GM13976 (cell line): ENCODE results near the gene NUMA1.

Source experiments
- DNase-seq: peaks from one replicate; pipeline ENCODE4 v3.0.0; 2012; ENCODE audit warnings: low spot score
- CTCF ChIP-seq: IDR thresholded peaks from 2 replicates; pipeline ENCODE4 v1.5.1; 2012; ENCODE audit warnings: borderline replicate concordance, mild to moderate bottlenecking; ENCODE audit not compliant: insufficient read depth; ENCODE audit errors: extremely low read depth, missing control alignments, control extremely low read depth
- in situ Hi-C: fragments of 300-500 bp; cut with MboI; formaldehyde crosslinking; loops from one replicate; pipeline ENCODE4 v1.12.0; 2022; ENCODE audit warnings: low sequenced_read_pairs, mixed read lengths, inconsistent platforms; ENCODE audit not compliant: unreplicated experiment

NUMA1 gene

GRCh38 chr11:71996946-71997345 lies 83.4 kb downstream of the NUMA1 start:
- no peak for TF ChIP-seq CTCF
- DNase-seq: no peak
- in situ Hi-C loops: no loop called here

- in situ Hi-C loops: no loop called here
- DNase-seq: no peak
- no peak for TF ChIP-seq CTCF
Measured at GRCh38 chr11:71996517-71996916, 83.8 kb downstream of the NUMA1 start.

GRCh38 chr11:71995726-71996291 lies 84.5 kb downstream of the NUMA1 start:
- TF ChIP-seq CTCF: no peak
- in situ Hi-C loops: no loop called here
- DNase-seq: no peak

GRCh38 chr11:71994786-71995185 lies 85.6 kb downstream of the NUMA1 start:
- in situ Hi-C loops: no loop called here
- no peak for TF ChIP-seq CTCF
- no peak for DNase-seq

GRCh38 chr11:71992136-71992730 lies 88.1 kb downstream of the NUMA1 start:
- no peak for DNase-seq
- in situ Hi-C loops: no loop called here
- no peak for TF ChIP-seq CTCF

- no peak for TF ChIP-seq CTCF
- in situ Hi-C loops: no loop called here
- peak; percentile 52 for DNase-seq
Measured at GRCh38 chr11:71991494-71991893, 88.8 kb downstream of the NUMA1 start.
